Parathyroid adenoma (tissue), 2 donors: Measurements from ENCODE around the gene FAM76B.

Experiments
- H2AFZ ChIP-seq: fragments of 300-600 bp; sonication (generic); one replicate; pipeline ENCODE4 v1.7.0; 2017; ENCODE audit warnings: antibody characterized with exemption, mild to moderate bottlenecking
- H3K27ac ChIP-seq: fragments of 300-600 bp; sonication (generic); one replicate; pipeline ENCODE4 v1.7.0; 2017
- H3K27me3 ChIP-seq: fragments of 300-600 bp; sonication (generic); one replicate; pipeline ENCODE4 v1.7.0; 2017; ENCODE audit warnings: low read length; ENCODE audit not compliant: control insufficient read depth, insufficient read depth
- H3K36me3 ChIP-seq: fragments of 300-600 bp; sonication (generic); one replicate; pipeline ENCODE4 v1.7.0; 2017; ENCODE audit warnings: low read length; ENCODE audit not compliant: control insufficient read depth, insufficient read depth
- H3K4me1 ChIP-seq: fragments of 300-600 bp; sonication (generic); one replicate; pipeline ENCODE4 v1.7.0; 2017; ENCODE audit warnings: control low read depth
- H3K4me2 ChIP-seq: fragments of 300-600 bp; sonication (generic); one replicate; pipeline ENCODE4 v1.7.0; 2017; ENCODE audit warnings: low read length
- H3K4me3 ChIP-seq: fragments of 300-600 bp; sonication (generic); one replicate; pipeline ENCODE4 v1.7.0; 2017; ENCODE audit warnings: low read depth, low read length
- H3K79me2 ChIP-seq: fragments of 300-600 bp; sonication (generic); one replicate; pipeline ENCODE4 v1.7.0; 2017; ENCODE audit warnings: control low read depth
- H3K9ac ChIP-seq: fragments of 300-600 bp; sonication (generic); one replicate; pipeline ENCODE4 v1.7.0; 2017; ENCODE audit warnings: mild to moderate bottlenecking
- H3K9me3 ChIP-seq: fragments of 300-600 bp; sonication (generic); one replicate; pipeline ENCODE4 v1.7.0; 2017; ENCODE audit warnings: low read length; ENCODE audit not compliant: control insufficient read depth
- CTCF ChIP-seq: fragments of 300-600 bp; sonication (generic); IDR thresholded peaks from one replicate; pipeline ENCODE4 v1.7.0; 2017; ENCODE audit warnings: antibody characterized with exemption, mild to moderate bottlenecking
- donor health status: primary hyperparathyroidism.

FAM76B gene

GRCh38 chr11:95727111-95727510, 62.5 kb downstream of the FAM76B start:
- Histone ChIP-seq H3K36me3 (no peaks in the 10 kb centered on the region), H3K4me2 (no peak overlapping the region), H3K79me2 (no peaks in the 10 kb centered on the region), H3K27me3 (no peaks in the 10 kb centered on the region), H3K9me3 (no peaks in the 10 kb centered on the region), H3K4me3 (no peak overlapping the region), H3K9ac (no peak overlapping the region), H3K27ac (no peak overlapping the region), H3K4me1 (no peaks in the 10 kb centered on the region), H2AFZ (no peak overlapping the region)
- TF ChIP-seq CTCF, result no peak

GRCh38 chr11:95725196-95725595, 64.4 kb downstream of the FAM76B start:
- Histone ChIP-seq H3K27ac (no peak overlapping the region), H3K27me3 (no peaks in the 10 kb centered on the region), H3K9ac (no peak overlapping the region), H3K9me3 (no peaks in the 10 kb centered on the region), H3K36me3 (no peaks in the 10 kb centered on the region), H3K4me1 (no peaks in the 10 kb centered on the region), H3K79me2 (no peaks in the 10 kb centered on the region), H3K4me2 (no peak overlapping the region), H2AFZ (no peak overlapping the region), H3K4me3 (no peak overlapping the region)
- no peak for TF ChIP-seq CTCF

- TF ChIP-seq CTCF, result no peak
- Histone ChIP-seq H3K27me3 (no peaks in the 10 kb centered on the region), H2AFZ (no peak overlapping the region), H3K9me3 (no peaks in the 10 kb centered on the region), H3K36me3 (no peaks in the 10 kb centered on the region), H3K4me1 (no peaks in the 10 kb centered on the region), H3K79me2 (no peaks in the 10 kb centered on the region), H3K4me3 (no peak overlapping the region), H3K27ac (no peak overlapping the region), H3K4me2 (no peak overlapping the region), H3K9ac (no peak overlapping the region)
Observed at GRCh38 chr11:95723361-95723942, 66.1 kb downstream of the FAM76B start.

- no peak overlapping the region for H3K27ac ChIP-seq
- H3K4me1 ChIP-seq, result no peaks in the 10 kb centered on the region
- no peak overlapping the region for H2AFZ ChIP-seq
- H3K9me3 ChIP-seq, result no peaks in the 10 kb centered on the region
- H3K79me2 ChIP-seq, result no peaks in the 10 kb centered on the region
- TF ChIP-seq CTCF, result no peak
- H3K36me3 ChIP-seq, result no peaks in the 10 kb centered on the region
- H3K4me3 ChIP-seq, result no peak overlapping the region
- H3K27me3 ChIP-seq, result no peaks in the 10 kb centered on the region
- no peak overlapping the region for H3K4me2 ChIP-seq
- no peak overlapping the region for H3K9ac ChIP-seq
Observed at GRCh38 chr11:95720195-95720594, 69.4 kb downstream of the FAM76B start.
